HepG2 (cell line): ENCODE results near the gene LOXL3. TPM values are rescaled to one million over a fixed set of nuclear protein-coding genes. Genes with fewer than 3 reads are reported as not detected.
A peak's percentile ranks its signal among the peaks of the same experiment; 100 is the strongest.

Experiments
- AFF4 ChIP-seq: sonication (generic); formaldehyde crosslinking; IDR thresholded peaks from 2 replicates; pipeline ENCODE4 v1.4.0; 2020; ENCODE audit warnings: missing genetic modification reagents
- BCLAF1 ChIP-seq: fragments of 450-650 bp; IDR thresholded peaks from 2 replicates; pipeline ENCODE4 v1.6.1; 2017; ENCODE audit warnings: mild to moderate bottlenecking
- HOXA9 ChIP-seq: sonication (generic); formaldehyde crosslinking; IDR thresholded peaks from 2 replicates; pipeline ENCODE4 v1.8.1; 2022; ENCODE audit warnings: missing genetic modification reagents, mild to moderate bottlenecking, moderate library complexity, borderline replicate concordance
- JDP2 ChIP-seq: sonication (generic); formaldehyde crosslinking; IDR thresholded peaks from 2 replicates; pipeline ENCODE4 v1.8.1; 2022; ENCODE audit warnings: missing genetic modification reagents, borderline replicate concordance
- KDM4B ChIP-seq: sonication (generic); formaldehyde crosslinking; IDR thresholded peaks from 2 replicates; pipeline ENCODE4 v1.4.0; 2020; ENCODE audit warnings: missing genetic modification reagents
- KLF16 ChIP-seq, 2 experiments: sonication (generic) in 1 of 2; formaldehyde crosslinking in 1 of 2; IDR thresholded peaks; 2 replicates each; pipeline versions ENCODE4 v1.6.1 to v1.8.0; 2016 to 2023; ENCODE audit warnings: missing genetic modification reagents in 2 of 2, missing compliant biosample characterization in 1 of 2
- RFX3 ChIP-seq: IDR thresholded peaks from 2 replicates; pipeline ENCODE4 v1.6.1; 2016; ENCODE audit warnings: missing biosample characterization, missing genetic modification reagents
- TEF ChIP-seq: sonication (generic); formaldehyde crosslinking; IDR thresholded peaks from 2 replicates; pipeline ENCODE4 v1.5.0; 2020; ENCODE audit warnings: missing genetic modification reagents
- TMF1 ChIP-seq: sonication (generic); formaldehyde crosslinking; IDR thresholded peaks from 2 replicates; pipeline ENCODE4 v1.8.1; 2022; ENCODE audit warnings: low read depth, missing genetic modification reagents
- ZHX2 ChIP-seq, 2 experiments: sonication (generic) in 1 of 2; formaldehyde crosslinking in 1 of 2; IDR thresholded peaks; 2 replicates each; pipeline versions ENCODE4 v1.6.1 to v1.9.0; 2014 to 2022; ENCODE audit warnings: antibody characterized with exemption in 1 of 2, borderline replicate concordance in 1 of 2, inconsistent platforms in 1 of 2, low read depth in 1 of 2, missing genetic modification reagents in 1 of 2
- ZNF10 ChIP-seq: sonication (generic); formaldehyde crosslinking; IDR thresholded peaks from 2 replicates; pipeline ENCODE4 v1.4.0; 2020; ENCODE audit warnings: mild to moderate bottlenecking, low read depth, missing genetic modification reagents, borderline replicate concordance
- ZNF558 ChIP-seq: sonication (generic); formaldehyde crosslinking; IDR thresholded peaks from 2 replicates; pipeline ENCODE4 v1.9.0; 2022; ENCODE audit warnings: mild to moderate bottlenecking, missing genetic modification reagents, borderline replicate concordance
- ZNF605 ChIP-seq: sonication (generic); formaldehyde crosslinking; IDR thresholded peaks from 2 replicates; pipeline ENCODE4 v1.8.0; 2022; ENCODE audit warnings: mild to moderate bottlenecking, missing genetic modification reagents
- ZNF7 ChIP-seq: IDR thresholded peaks from 2 replicates; pipeline ENCODE4 v1.6.1; 2016; ENCODE audit warnings: missing biosample characterization, missing genetic modification reagents
- polyA plus RNA-seq, 8 experiments: library from polyadenylated mRNA; depleted of rRNA in 3 of 8; stranded (reverse) in 7 of 8; unstranded in 1 of 8; fragments of >200 nt; fragmentation: Illumina TruSeq in 4 of 8; extraction: Trizol in 4 of 8; gene quantifications; 2 replicates each; pipeline versions ENCODE4 v1.2.1 to v1.2.3, GENCODE V29; 2011 to 2016; ENCODE audit warnings: low read depth in 4 of 8, missing spikeins in 1 of 8, mixed read lengths in 1 of 8; ENCODE audit not compliant: insufficient read depth in 1 of 8
- total RNA-seq, 5 experiments: library from RNA; depleted of rRNA; stranded (reverse); fragments of >200 nt; fragmentation: Illumina TruSeq; extraction: Trizol; gene quantifications; 2 replicates each; pipeline ENCODE4 v1.2.3, GENCODE V29; 2016; ENCODE audit warnings: low read depth in 1 of 5

Gene LOXL3
- total and polyA plus RNA-seq, 2 of the 13 experiments (the other 11 are each of a cell fraction or from before 2014, with no cell fraction given), result 0.55 to 6.5 TPM

GRCh38 chr2:74553892-74554819, at the start of gene LOXL3, which contains the start of gene DOK1 (continued):
- no peak for TF ChIP-seq ZNF10 (CRISPR knock-in tag)
- TF ChIP-seq KLF16 (CRISPR knock-in tag; IDR thresholded peaks at IDR 0.05), result no peak
- TF ChIP-seq HOXA9 (CRISPR knock-in tag), result no peak
- 0 out of 2 replicates have a peak, but pooled peaks have one; percentile 47 for TF ChIP-seq ZNF605 (CRISPR knock-in tag)
- no peak for TF ChIP-seq ZNF558
- no peak for TF ChIP-seq BCLAF1
- no peak for TF ChIP-seq JDP2 (CRISPR knock-in tag)
- no peak for TF ChIP-seq TMF1 (CRISPR knock-in tag)
- no peak for TF ChIP-seq KDM4B (CRISPR knock-in tag)
- TF ChIP-seq ZNF7, result no peak
- TF ChIP-seq AFF4, result no peak
- no peak for TF ChIP-seq TEF (CRISPR knock-in tag)
- peak; percentile 95 for TF ChIP-seq ZHX2 (IDR thresholded peaks at IDR 0.05; ENCODE audit: low read depth)
- no peak for TF ChIP-seq ZHX2 (CRISPR knock-in tag; IDR thresholded peaks at IDR 0.05; ENCODE audit: borderline replicate concordance)
- TF ChIP-seq RFX3 (CRISPR knock-in tag), result no peak
